ENCODE data around the gene TPI1. TPM values are rescaled to one million over a fixed set of nuclear protein-coding genes. Genes with fewer than 3 reads are reported as not detected.
A peak's percentile ranks its signal among the peaks of the same experiment; 100 is the strongest.

Gene TPI1
- total RNA-seq, 2 donors from 2014 or later: 805 to 1,294 TPM

DNA sequence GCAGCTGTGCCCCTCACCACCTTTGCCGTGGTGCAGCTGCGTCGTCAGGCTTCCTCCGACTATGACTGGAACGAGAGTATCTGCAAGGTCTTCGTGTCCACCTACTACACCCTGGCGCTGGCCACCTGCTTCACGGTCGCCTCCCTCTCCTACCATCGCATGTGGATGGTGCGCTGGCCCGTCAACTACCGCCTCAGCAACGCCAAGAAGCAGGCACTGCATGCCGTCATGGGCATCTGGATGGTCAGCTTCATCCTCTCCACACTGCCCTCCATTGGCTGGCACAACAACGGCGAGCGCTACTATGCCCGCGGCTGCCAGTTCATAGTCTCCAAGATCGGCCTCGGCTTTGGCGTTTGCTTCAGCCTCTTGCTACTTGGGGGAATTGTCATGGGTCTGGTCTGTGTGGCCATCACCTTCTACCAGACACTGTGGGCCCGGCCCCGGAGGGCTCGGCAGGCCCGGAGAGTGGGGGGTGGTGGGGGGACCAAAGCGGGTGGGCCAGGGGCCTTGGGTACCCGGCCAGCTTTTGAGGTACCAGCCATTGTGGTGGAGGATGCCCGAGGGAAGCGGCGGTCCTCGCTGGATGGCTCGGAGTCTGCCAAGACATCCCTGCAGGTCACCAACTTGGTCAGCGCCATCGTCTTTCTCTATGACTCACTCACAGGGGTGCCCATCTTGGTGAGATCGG is 43.1 kb upstream of the TPI1 start:
- WGBS, 2 experiments (ENCODE audit: insufficient coverage in 1 of 2, insufficient read length in 1 of 2): 94% methylated on average over 36 to 37 of the region's 37 CpGs
- no peaks in the 10 kb centered on the region for H3K36me3 Mint-ChIP-seq (ENCODE audit: low read depth)
- H3K27ac ChIP-seq (ENCODE audit: low read depth, low read length): no peak overlapping the region
- DNase-seq: no peak
- H3K36me3 ChIP-seq (ENCODE audit: control insufficient read depth, insufficient read depth, low read length): no peaks in the 10 kb centered on the region
- H3K9me3 Mint-ChIP-seq: no peaks in the 10 kb centered on the region
- H3K9me3 ChIP-seq (ENCODE audit: control insufficient read depth, low read length): no peaks in the 10 kb centered on the region
- H3K4me3 ChIP-seq (ENCODE audit: low read length): no peak overlapping the region
- peak overlapping the region; percentile 48 for H3K4me3 Mint-ChIP-seq
- peaks cover 9% of the 10 kb centered on the region for H3K4me1 ChIP-seq (ENCODE audit: control insufficient read depth, insufficient read depth, low read length)
- peaks cover 19% of the 10 kb centered on the region for H3K27me3 ChIP-seq (ENCODE audit: control insufficient read depth, insufficient read depth, low read length, poor library complexity, severe bottlenecking)
- H3K27me3 Mint-ChIP-seq (ENCODE audit: insufficient read depth): peaks cover 84% of the 10 kb centered on the region
- TF ChIP-seq, protein P1, sequence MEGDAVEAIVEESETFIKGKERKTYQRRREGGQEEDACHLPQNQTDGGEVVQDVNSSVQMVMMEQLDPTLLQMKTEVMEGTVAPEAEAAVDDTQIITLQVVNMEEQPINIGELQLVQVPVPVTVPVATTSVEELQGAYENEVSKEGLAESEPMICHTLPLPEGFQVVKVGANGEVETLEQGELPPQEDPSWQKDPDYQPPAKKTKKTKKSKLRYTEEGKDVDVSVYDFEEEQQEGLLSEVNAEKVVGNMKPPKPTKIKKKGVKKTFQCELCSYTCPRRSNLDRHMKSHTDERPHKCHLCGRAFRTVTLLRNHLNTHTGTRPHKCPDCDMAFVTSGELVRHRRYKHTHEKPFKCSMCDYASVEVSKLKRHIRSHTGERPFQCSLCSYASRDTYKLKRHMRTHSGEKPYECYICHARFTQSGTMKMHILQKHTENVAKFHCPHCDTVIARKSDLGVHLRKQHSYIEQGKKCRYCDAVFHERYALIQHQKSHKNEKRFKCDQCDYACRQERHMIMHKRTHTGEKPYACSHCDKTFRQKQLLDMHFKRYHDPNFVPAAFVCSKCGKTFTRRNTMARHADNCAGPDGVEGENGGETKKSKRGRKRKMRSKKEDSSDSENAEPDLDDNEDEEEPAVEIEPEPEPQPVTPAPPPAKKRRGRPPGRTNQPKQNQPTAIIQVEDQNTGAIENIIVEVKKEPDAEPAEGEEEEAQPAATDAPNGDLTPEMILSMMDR (conservative IDR thresholded peaks at IDR 0.05): no peak
- H3K27ac Mint-ChIP-seq: no peak overlapping the region
- H3K4me1 Mint-ChIP-seq: peaks cover 45% of the 10 kb centered on the region
- H3K9ac ChIP-seq (ENCODE audit: extremely low read depth, low read length, poor library complexity, severe bottlenecking): no peak overlapping the region

DNA sequence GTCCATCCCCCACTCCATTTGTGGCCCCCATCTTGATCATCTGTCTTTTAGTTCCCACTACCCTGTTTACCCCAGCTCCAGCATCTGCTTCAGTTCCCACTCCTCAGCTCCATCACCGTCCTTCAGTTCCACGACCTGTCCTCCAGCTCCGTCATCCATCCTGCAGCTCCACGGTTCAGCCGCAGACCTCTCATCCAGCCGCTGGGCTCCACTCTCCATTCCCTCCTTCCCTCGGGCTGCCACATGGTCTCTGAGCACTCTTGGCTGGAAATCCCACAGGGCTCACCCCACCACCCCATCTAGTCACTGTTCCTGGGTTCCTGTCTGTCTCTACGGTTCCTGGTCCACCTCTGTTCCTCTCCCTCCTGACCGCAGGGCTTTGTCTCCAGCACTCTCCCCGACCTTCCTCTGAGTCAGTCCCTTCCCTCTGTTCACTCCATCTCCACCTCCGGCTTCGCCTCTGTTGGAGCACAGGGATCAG is 42.4 kb upstream of the TPI1 start:
- Histone ChIP-seq H3K27ac (ENCODE audit: low read depth, low read length) (no peak overlapping the region), H3K4me3 (ENCODE audit: low read length) (no peak overlapping the region), H3K9ac (ENCODE audit: extremely low read depth, low read length, poor library complexity, severe bottlenecking) (no peak overlapping the region), H3K9me3 (ENCODE audit: control insufficient read depth, low read length) (no peaks in the 10 kb centered on the region), H3K36me3 (ENCODE audit: control insufficient read depth, insufficient read depth, low read length) (no peaks in the 10 kb centered on the region), H3K27me3 (ENCODE audit: control insufficient read depth, insufficient read depth, low read length, poor library complexity, severe bottlenecking) (peaks cover 19% of the 10 kb centered on the region), H3K4me1 (ENCODE audit: control insufficient read depth, insufficient read depth, low read length) (peaks cover 6% of the 10 kb centered on the region)
- Mint-ChIP-seq H3K27ac (no peak overlapping the region), H3K36me3 (ENCODE audit: low read depth) (no peaks in the 10 kb centered on the region), H3K9me3 (no peaks in the 10 kb centered on the region), H3K4me1 (peaks cover 42% of the 10 kb centered on the region), H3K27me3 (ENCODE audit: insufficient read depth) (peaks cover 77% of the 10 kb centered on the region), H3K4me3 (peak overlapping the region; percentile 48)
- WGBS, 2 experiments (ENCODE audit: insufficient coverage in 1 of 2, insufficient read length in 1 of 2): 59 to 60% methylated on average over 12 of the region's 12 CpGs
- TF ChIP-seq, protein P1 (conservative IDR thresholded peaks at IDR 0.05): no peak
- no peak for DNase-seq

DNA sequence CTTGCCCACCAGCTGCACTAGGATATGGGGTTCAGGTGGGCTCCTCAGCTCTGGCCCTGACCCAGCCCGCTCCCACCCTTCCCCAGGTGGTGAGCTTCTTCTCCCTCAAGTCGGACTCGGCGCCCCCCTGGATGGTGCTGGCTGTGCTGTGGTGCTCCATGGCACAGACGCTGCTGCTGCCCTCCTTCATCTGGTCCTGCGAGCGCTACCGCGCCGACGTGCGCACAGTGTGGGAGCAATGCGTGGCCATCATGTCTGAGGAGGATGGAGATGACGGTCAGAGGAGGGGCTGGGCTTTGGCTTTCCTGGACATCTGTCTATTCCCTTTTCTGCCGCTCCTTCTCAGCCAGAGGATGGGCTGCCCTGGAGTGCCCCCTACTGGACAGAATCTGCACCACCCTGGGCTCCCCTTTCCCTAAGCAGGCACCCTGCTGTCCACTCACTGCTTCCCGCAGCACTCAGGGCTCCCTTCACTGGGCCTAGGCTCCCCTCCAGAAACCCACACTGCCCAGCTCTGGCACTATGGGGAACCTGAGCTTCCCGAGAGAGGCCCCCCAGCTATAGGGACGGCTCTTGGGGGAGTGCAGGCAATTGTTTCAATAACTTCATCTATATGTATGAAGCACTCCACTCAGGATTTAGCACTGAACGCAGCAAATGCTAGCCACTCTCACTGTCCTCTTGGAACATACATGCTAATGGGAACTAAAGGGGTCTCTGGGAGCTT is 41.8 kb upstream of the TPI1 start:
- H3K4me1 ChIP-seq (ENCODE audit: control insufficient read depth, insufficient read depth, low read length): peaks cover 2% of the 10 kb centered on the region
- 9 to 17% methylated on average over 13 to 19 of the region's 19 CpGs for WGBS, 2 experiments (ENCODE audit: insufficient coverage in 1 of 2, insufficient read length in 1 of 2)
- Mint-ChIP-seq H3K4me1 (peaks cover 36% of the 10 kb centered on the region), H3K4me3 (peak overlapping the region; percentile 48), H3K9me3 (no peaks in the 10 kb centered on the region), H3K36me3 (ENCODE audit: low read depth) (no peaks in the 10 kb centered on the region), H3K27ac (no peak overlapping the region), H3K27me3 (ENCODE audit: insufficient read depth) (peaks cover 70% of the 10 kb centered on the region)
- peaks cover 19% of the 10 kb centered on the region for H3K27me3 ChIP-seq (ENCODE audit: control insufficient read depth, insufficient read depth, low read length, poor library complexity, severe bottlenecking)
- H3K27ac ChIP-seq (ENCODE audit: low read depth, low read length): no peak overlapping the region
- H3K36me3 ChIP-seq (ENCODE audit: control insufficient read depth, insufficient read depth, low read length): no peaks in the 10 kb centered on the region
- H3K9me3 ChIP-seq (ENCODE audit: control insufficient read depth, low read length): no peaks in the 10 kb centered on the region
- TF ChIP-seq, protein P1 (conservative IDR thresholded peaks at IDR 0.05): peak; percentile 100
- DNase-seq: peak; percentile 98
- H3K4me3 ChIP-seq (ENCODE audit: low read length): no peak overlapping the region
- H3K9ac ChIP-seq (ENCODE audit: extremely low read depth, low read length, poor library complexity, severe bottlenecking): no peak overlapping the region
